SW 1271 (cell line): ENCODE data around the gene SHISA7.
"Not testable (repeated sequence)": the region's sequence is repeated elsewhere in the genome, so short reads cannot be mapped to it uniquely, and the experiment has no call there.

ENCODE experiments used
- DNase-seq, 2 experiments: peaks; one replicate each; lab custom pipeline; 2025; lab: John Stamatoyannopoulos, UW

SHISA7 gene

GRCh38 chr19:55463583-55464031, 20.5 kb upstream of the SHISA7 start:
- DNase-seq, result no peak

- no peak for DNase-seq
Measured at GRCh38 chr19:55462722-55463121, 19.6 kb upstream of the SHISA7 start.

DNA sequence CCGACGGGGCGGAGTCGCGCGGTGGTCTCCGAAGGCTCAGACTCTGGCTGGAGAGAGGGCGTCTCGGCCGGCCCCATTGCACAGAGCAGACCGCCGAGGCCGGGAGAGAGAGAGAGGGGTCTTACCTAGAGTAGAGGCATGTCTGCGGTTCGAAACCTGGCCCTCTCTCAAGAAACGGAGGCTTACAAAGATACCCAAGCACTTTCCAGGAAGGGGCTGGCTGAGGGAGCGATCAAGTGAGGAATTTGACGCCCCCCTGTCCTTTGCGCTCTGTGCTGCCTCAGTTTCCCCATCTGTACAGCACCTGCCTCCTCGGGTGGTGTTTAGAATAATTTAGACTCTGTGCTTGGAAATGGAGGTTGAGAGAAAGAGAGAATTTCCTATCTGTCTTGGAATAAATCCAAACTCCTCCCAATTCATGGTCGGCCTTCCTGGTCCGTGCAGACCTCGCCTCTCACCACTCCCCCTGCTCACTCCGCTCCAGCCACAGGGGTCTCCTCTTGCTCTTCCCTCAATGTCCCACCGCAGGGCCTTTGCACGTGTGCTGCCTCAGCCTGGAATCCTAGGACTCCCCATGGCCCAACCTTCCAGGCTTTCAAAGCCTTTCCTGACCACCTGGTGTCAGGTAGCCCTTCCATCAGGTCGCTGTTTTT, 19.0 kb upstream of the SHISA7 start:
- DNase-seq, result peak in 1 of 2 experiments; percentile 33

- peak; percentile 91 to 97 for DNase-seq
Measured at GRCh38 chr19:55461259-55461973, 18.3 kb upstream of the SHISA7 start, which contains the start of gene ISOC2. ISOC2 (minus strand) TSS chr19:55461642; CDS start chr19:55456486, 5,156 bp downstream.

- DNase-seq, result peak in 1 of 2 experiments; percentile 42
Measured at GRCh38 chr19:55460670-55461258, 17.7 kb upstream of the SHISA7 start.

DNA sequence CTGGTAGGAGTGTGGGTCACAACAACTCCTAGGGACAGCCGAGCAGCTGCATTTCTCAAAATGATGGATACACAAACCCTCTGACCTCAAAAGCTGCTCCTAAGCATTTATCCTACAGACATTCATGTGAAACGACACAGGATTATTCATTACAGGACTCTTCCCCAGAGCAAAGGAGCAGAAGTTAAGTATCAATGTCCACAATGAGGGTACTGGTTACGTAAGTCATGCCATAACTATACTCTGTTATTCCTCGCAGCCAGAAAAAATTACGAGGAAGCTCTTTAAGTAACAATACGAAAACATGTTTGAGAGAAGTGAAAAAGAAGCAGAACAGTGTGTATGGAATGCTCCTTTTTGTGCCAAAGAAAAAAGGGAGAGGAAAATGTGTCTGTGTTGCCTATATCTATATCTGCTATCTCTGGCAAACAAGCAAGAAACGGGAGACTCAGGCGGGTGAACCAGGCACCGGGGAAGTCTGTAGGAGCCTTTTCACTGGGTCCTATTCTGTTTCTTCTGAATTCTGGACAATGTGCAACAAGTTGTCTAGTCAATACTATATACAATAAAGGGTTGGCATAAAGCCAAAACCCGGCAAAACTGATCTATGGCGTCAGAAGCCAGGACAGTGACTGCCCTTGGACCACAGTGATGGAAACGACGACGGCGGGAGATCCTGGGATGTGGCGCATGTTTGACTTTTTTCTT, 17.0 kb upstream of the SHISA7 start:
- DNase-seq, result no peak

DNA sequence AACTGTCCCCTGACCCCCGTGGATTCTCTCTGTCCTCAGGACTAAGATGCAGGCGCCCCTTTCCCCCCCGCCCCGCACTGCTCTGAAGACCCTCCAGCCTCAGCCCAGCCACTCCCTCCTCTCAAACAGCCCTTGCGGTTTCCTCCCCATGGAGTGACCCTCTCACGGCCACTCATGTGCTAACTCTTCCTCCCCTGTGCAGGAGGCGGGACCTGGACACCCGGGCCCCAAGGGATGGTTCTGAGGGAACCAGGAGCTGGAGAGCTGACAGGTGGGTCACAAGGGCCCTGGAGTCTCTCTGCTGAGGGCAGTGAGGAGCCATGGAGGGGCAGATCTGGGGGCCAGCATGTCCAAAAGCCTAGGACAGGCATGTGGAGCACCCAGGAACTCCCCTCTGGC, 16.4 kb upstream of the SHISA7 start:
- DNase-seq, result no peak

GRCh38 chr19:55457683-55458457, 14.8 kb upstream of the SHISA7 start:
- no peak for DNase-seq

DNA sequence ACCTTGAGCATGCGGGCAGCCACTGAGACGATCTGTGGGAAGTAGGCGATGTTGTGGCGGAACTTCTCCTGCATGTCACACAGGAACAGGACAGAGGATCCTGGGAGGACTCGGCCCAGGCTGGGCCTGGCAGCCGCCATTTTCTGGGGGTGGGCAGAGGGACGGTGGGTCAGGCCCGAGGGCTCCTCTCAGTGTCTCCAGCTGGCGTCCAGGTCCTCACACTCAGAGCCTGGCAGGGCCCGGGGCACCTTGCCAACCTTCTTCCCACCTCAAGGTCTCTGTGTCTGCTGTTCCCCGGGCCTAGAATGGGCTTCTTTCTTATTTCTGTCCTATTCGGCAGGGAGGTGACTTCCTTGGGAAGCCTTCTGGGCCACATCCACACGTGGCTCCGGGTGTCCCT, 13.2 kb upstream of the SHISA7 start:
- no peak for DNase-seq

DNA sequence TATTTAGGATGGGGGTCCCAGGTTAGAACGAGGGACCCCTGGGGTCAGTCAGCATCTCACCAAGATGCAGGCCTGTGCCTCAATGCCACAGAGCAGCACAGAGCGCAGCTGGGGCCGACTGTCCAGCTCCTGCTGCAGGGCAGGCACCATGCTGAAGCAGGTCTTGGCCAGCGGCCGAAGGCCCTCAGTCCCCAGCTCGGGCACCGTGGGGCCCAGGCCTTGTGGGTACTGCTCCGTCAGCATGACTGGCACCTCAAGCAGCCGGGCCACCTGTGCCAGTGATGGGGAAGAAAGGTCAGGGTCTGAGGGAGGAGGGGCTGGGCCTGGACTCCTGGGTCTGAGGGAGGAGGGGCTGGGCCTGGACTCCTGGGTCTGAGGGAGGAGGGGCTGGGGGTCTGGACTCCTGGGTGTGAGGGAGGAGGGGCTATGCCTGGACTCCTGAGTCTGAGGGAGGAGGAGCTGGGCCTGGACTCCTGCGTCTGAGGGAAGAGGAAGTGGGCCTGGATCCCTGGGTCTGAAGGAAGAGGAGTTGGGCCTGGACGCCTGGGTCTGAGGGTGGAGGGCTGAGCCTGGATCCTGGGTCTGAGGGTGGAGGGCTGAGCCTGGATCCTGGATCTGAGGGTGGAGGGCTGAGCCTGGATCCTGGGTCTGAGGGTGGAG, 12.6 kb upstream of the SHISA7 start:
- no peak for DNase-seq

- peak in 1 of 2 experiments; percentile 24 for DNase-seq
Measured at GRCh38 chr19:55454787-55455243, 11.7 kb upstream of the SHISA7 start.

GRCh38 chr19:55453511-55454260, 10.6 kb upstream of the SHISA7 start:
- no peak for DNase-seq

DNA sequence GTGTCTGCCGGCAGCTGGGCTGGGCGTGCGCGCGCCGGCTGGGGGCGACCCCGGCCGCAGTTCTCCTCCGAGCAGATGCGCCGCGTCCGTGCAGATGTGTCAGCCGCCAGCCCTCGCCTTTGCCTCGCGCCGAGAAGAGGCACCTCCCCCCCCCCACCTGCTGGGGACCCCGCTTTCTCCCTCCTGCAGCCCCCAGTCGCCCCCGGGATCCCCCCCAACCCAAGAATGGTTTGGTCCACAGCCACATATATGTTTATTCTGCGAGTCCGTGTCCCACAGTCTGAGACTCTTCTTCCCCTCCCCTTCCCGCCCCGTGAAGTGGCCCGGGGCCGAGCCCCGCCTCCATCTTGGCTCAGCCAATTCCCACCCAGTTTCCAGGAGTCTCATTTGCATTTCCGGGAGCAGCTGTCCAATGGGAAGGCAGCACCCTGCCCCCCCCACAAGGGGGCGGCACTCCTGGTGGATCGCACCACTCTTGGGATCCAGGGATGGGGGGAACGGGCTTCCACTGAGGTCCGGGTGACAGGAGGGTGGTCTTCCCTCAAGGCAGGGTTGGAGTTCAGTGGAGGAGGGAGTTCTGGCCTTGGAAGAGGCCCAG, 9.7 kb upstream of the SHISA7 start:
- peak in 1 of 2 experiments; percentile 18 for DNase-seq

- no peak for DNase-seq
Measured at GRCh38 chr19:55451965-55452748, 9.1 kb upstream of the SHISA7 start.

- no peak for DNase-seq
Measured at GRCh38 chr19:55451163-55451964, 8.3 kb upstream of the SHISA7 start.

- no peak for DNase-seq
Measured at GRCh38 chr19:55449469-55449868, 6.4 kb upstream of the SHISA7 start.

DNA sequence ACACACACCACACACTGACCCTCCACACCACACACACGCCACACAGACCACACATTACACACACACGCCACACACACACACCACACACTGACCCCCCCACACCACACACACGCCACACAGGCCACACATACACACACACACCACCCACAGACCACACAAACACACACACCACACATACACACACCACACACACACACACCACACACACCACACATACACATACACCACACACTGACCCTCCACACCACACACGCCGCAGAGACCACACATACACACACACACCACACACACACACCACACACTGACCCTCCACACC, 5.0 kb upstream of the SHISA7 start:
- not testable (repeated sequence) for DNase-seq
